Measurements from ENCODE around the gene CDKN3. TPM values are rescaled to one million over a fixed set of nuclear protein-coding genes. Genes with fewer than 3 reads are reported as not detected.
"Not testable (repeated sequence)": the region's sequence is repeated elsewhere in the genome, so short reads cannot be mapped to it uniquely, and the experiment has no call there.

CDKN3 gene
- total RNA-seq, 2 donors from 2014 or later, result 3.6 to 11.1 TPM

- Histone ChIP-seq H3K9me3 (no peaks in the 10 kb centered on the region), H3K4me1 (peaks cover 0 to 3% of the 10 kb centered on the region in 2 donors), H3K27ac (no peak overlapping the region), H3K36me3 (no peaks in the 10 kb centered on the region), H3K27me3 (no peaks in the 10 kb centered on the region), H3K4me3 (no peak overlapping the region)
- DNase-seq (ENCODE audit: low spot score), result no peak
- TF ChIP-seq CTCF (IDR thresholded peaks at IDR 0.05), result no peak
Observed at GRCh38 chr14:54392131-54392859, 4.5 kb upstream of the CDKN3 start.

- H3K4me3 ChIP-seq; DNase-seq (ENCODE audit: low spot score): not testable (repeated sequence)
- H3K4me1 ChIP-seq, result peaks cover 0 to 12% of the 10 kb centered on the region in 2 donors
Observed at GRCh38 chr14:54392986-54393884, 3.6 kb upstream of the CDKN3 start.

GRCh38 chr14:54394596-54394995 is 2.2 kb upstream of the CDKN3 start:
- Histone ChIP-seq H3K4me1 (peaks cover 0 to 14% of the 10 kb centered on the region in 2 donors), H3K4me3 (no peak overlapping the region), H3K9me3 (no peaks in the 10 kb centered on the region), H3K27me3 (no peaks in the 10 kb centered on the region), H3K27ac (no peak overlapping the region), H3K36me3 (no peaks in the 10 kb centered on the region)
- TF ChIP-seq CTCF (IDR thresholded peaks at IDR 0.05), result no peak
- DNase-seq (ENCODE audit: low spot score), result no peak

More at GRCh38 chr14:54392986-54393884, 3.6 kb upstream of the CDKN3 start:
- H3K9me3 ChIP-seq, H3K36me3 ChIP-seq, H3K27ac ChIP-seq, H3K27me3 ChIP-seq: not testable (repeated sequence)

GRCh38 chr14:54395284-54395683 is 1.5 kb upstream of the CDKN3 start:
- Histone ChIP-seq H3K4me1 (peaks cover 0 to 14% of the 10 kb centered on the region in 2 donors), H3K36me3 (no peaks in the 10 kb centered on the region), H3K4me3 (no peak overlapping the region), H3K9me3 (no peaks in the 10 kb centered on the region), H3K27ac (no peak overlapping the region), H3K27me3 (no peaks in the 10 kb centered on the region)
- TF ChIP-seq CTCF (IDR thresholded peaks at IDR 0.05), result no peak
- no peak for DNase-seq (ENCODE audit: low spot score)

GRCh38 chr14:54395716-54396115 is 1.1 kb upstream of the CDKN3 start:
- no peak for DNase-seq (ENCODE audit: low spot score)
- TF ChIP-seq CTCF (IDR thresholded peaks at IDR 0.05), result no peak
- no peaks in the 10 kb centered on the region for H3K36me3 ChIP-seq

GRCh38 chr14:54396183-54396492 is 669 bp upstream of the CDKN3 start:
- DNase-seq (ENCODE audit: low spot score), result no peak
- Histone ChIP-seq H3K9me3 (no peaks in the 10 kb centered on the region), H3K4me1 (peaks cover 0 to 14% of the 10 kb centered on the region in 2 donors), H3K27ac (peak overlapping the region in 1 of 2 donors; percentile 55), H3K4me3 (peak overlapping the region; percentile 38 to 80), H3K36me3 (no peaks in the 10 kb centered on the region), H3K27me3 (no peaks in the 10 kb centered on the region)
- no peak for TF ChIP-seq CTCF (IDR thresholded peaks at IDR 0.05)

More at GRCh38 chr14:54395716-54396115, 1.1 kb upstream of the CDKN3 start:
- Histone ChIP-seq H3K27ac (no peak overlapping the region), H3K9me3 (no peaks in the 10 kb centered on the region), H3K4me1 (peaks cover 0 to 14% of the 10 kb centered on the region in 2 donors), H3K4me3 (no peak overlapping the region), H3K27me3 (no peaks in the 10 kb centered on the region)

All from right atrium auricular region (tissue), 2 donors.